GM13976 (cell line): ENCODE measurements around the gene ANKRD37.

ENCODE experiments used
- DNase-seq: peaks from one replicate; pipeline ENCODE4 v3.0.0; 2012; ENCODE audit warnings: low spot score
- CTCF ChIP-seq: IDR thresholded peaks from 2 replicates; pipeline ENCODE4 v1.5.1; 2012; ENCODE audit warnings: borderline replicate concordance, mild to moderate bottlenecking; ENCODE audit not compliant: insufficient read depth; ENCODE audit errors: extremely low read depth, missing control alignments, control extremely low read depth
- in situ Hi-C: fragments of 300-500 bp; cut with MboI; formaldehyde crosslinking; loops from one replicate; pipeline ENCODE4 v1.12.0; 2022; ENCODE audit warnings: low sequenced_read_pairs, mixed read lengths, inconsistent platforms; ENCODE audit not compliant: unreplicated experiment

Gene ANKRD37

DNA sequence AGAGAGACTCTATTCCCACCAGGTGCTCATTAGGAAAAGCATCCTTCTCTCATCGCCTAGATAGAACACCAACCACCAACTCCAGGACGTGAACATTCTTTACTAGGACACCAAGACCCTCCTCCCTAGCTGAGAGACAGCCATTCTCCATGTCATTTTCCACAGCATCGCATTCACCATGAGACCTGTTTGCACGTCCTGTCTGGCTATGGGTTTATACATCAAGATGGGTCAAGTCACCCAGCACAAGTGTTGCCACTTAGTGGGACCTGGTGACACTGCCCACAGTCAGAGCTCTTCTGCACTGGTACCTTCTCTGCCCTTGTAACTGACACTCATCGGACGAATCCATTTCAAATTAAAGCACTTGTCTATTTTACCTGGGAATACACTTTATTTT lies 18.4 kb upstream of the ANKRD37 start:
- in situ Hi-C loops: no loop called here
- no peak for DNase-seq
- TF ChIP-seq CTCF: no peak

DNA sequence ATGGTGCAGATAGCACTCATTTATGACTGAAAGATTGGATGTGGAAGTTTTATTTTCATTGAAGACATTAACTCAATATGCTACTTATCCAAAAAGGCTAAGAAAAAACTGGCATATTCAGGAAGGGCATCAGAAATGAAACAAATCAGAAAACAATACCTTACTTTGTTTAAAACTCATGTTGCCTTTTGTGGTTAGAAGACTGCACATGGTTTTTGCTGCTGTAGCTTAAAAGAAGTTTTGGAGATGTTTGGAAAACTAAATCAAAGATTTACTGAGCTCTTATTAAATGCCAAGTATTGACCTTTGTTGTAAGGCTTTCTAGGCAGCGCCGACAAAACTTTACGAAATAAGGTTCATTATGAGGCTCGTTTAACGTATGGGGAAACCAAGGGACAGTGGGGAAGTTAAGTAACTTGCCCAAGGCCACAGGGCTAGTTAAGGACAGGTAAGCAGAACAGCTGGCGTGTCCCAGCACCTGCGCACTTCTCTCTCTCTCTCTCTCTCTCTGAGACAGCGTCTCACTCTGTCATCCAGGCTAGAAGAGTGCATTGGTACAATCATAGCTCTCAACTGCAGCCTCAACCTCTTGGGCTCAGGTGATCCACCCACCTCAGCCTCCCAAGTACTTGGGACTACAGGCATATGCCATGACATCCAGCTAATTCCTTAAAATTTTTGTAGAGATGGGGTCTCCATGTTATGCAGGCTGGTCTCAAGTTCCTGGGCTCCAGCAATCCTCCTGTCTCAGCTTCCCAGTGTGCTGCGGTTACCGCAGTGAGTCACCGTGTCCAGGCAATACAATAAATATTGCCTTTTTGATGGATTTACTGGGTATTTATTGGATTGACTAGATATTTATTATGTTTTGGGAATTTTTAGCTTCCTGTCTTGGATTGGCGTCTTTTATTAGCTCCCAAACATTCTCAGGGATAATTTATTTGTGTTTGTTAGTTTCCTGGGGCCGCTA lies 17.0 kb upstream of the ANKRD37 start:
- DNase-seq: no peak
- in situ Hi-C loops: no loop called here
- no peak for TF ChIP-seq CTCF

- no peak for DNase-seq
- in situ Hi-C loops: no loop called here
These were observed 16.3 kb upstream of the ANKRD37 start for GRCh38 chr4:185380320-185380719.

GRCh38 chr4:185381288-185382196 lies 15.1 kb upstream of the ANKRD37 start:
- in situ Hi-C loops: no loop called here
- no peak for TF ChIP-seq CTCF
- DNase-seq: no peak

More at GRCh38 chr4:185380320-185380719, 16.3 kb upstream of the ANKRD37 start:
- no peak for TF ChIP-seq CTCF

DNA sequence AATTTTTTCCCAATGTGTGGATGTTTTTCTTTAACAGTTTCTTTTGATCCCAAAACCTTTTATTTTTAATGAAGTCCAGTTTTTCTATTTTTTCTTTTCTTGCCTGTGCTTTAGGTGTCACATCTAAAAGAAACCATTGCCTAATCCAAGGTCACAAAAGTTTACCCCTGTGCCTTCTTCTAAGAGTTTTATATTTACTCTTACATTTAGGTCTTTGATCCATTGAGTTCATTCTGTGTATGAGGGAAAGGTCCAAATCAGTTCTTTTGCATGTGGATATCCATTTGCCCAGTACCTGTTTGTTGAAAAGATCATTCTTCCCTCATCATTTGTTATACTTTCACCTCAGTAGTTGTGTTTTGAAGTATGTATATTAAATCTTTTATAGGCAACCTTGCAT lies 13.9 kb upstream of the ANKRD37 start:
- in situ Hi-C loops: no loop called here
- TF ChIP-seq CTCF: no peak

GRCh38 chr4:185383451-185383850 lies 13.2 kb upstream of the ANKRD37 start:
- in situ Hi-C loops: no loop called here
- no peak for TF ChIP-seq CTCF
- no peak for DNase-seq

More for the DNA sequence above, 13.9 kb upstream of the ANKRD37 start:
- DNase-seq: no peak
